ENCODE measurements around the gene PLEK2. TPM values are rescaled to one million over a fixed set of nuclear protein-coding genes. Genes with fewer than 3 reads are reported as not detected.

PLEK2 gene
- total RNA-seq, 4 donors from 2014 or later = 18.1 to 39.7 (median 24.7) TPM

GRCh38 chr14:67395086-67395875 is 16.7 kb downstream of the PLEK2 start:
- H3K4me3 ChIP-seq = no peak overlapping the region
- no peak for TF ChIP-seq CTCF (IDR thresholded peaks at IDR 0.05)
- no peak for TF ChIP-seq EP300 (IDR thresholded peaks at IDR 0.05)
- no peak for TF ChIP-seq POLR2AphosphoS5 (IDR thresholded peaks at IDR 0.05)
- no peak for TF ChIP-seq POLR2A (IDR thresholded peaks at IDR 0.05)
- H3K36me3 ChIP-seq = peaks cover 9% of the 10 kb centered on the region
- H3K27ac ChIP-seq = no peak overlapping the region
- no peak for DNase-seq (ENCODE audit: low spot score in 2 of 2)
- H3K9me3 ChIP-seq = no peaks in the 10 kb centered on the region
- H3K4me1 ChIP-seq = peaks cover 4% of the 10 kb centered on the region
- 82% methylated on average over 16 of the region's 16 CpGs for WGBS
- no peaks in the 10 kb centered on the region for H3K27me3 ChIP-seq

GRCh38 chr14:67393689-67394088 is 18.3 kb downstream of the PLEK2 start:
- no peak for TF ChIP-seq POLR2A (IDR thresholded peaks at IDR 0.05)
- TF ChIP-seq POLR2AphosphoS5 (IDR thresholded peaks at IDR 0.05) = no peak
- no peak for TF ChIP-seq EP300 (IDR thresholded peaks at IDR 0.05)
- TF ChIP-seq CTCF (IDR thresholded peaks at IDR 0.05) = no peak
- WGBS = 63% methylated on average over 2 of the region's 6 CpGs
- H3K9me3 ChIP-seq = no peaks in the 10 kb centered on the region
- no peak overlapping the region for H3K27ac ChIP-seq
- H3K4me1 ChIP-seq = peaks cover 4% of the 10 kb centered on the region
- H3K36me3 ChIP-seq = peaks cover 9% of the 10 kb centered on the region
- H3K4me3 ChIP-seq = no peak overlapping the region
- H3K27me3 ChIP-seq = no peaks in the 10 kb centered on the region
- DNase-seq (ENCODE audit: low spot score in 2 of 2) = no peak

- Histone ChIP-seq H3K36me3 (peaks cover 9% of the 10 kb centered on the region), H3K27ac (no peak overlapping the region), H3K27me3 (no peaks in the 10 kb centered on the region), H3K4me1 (peaks cover 4% of the 10 kb centered on the region), H3K9me3 (no peaks in the 10 kb centered on the region), H3K4me3 (no peak overlapping the region)
- WGBS = 81% methylated on average over 4 of the region's 9 CpGs
- TF ChIP-seq CTCF (IDR thresholded peaks at IDR 0.05) (no peak), POLR2A (IDR thresholded peaks at IDR 0.05) (no peak), EP300 (IDR thresholded peaks at IDR 0.05) (no peak), POLR2AphosphoS5 (IDR thresholded peaks at IDR 0.05) (no peak)
- no peak for DNase-seq (ENCODE audit: low spot score in 2 of 2)
These were observed 19.2 kb downstream of the PLEK2 start for GRCh38 chr14:67392800-67393199.

- Histone ChIP-seq H3K27ac (no peak overlapping the region), H3K4me3 (no peak overlapping the region), H3K9me3 (no peaks in the 10 kb centered on the region), H3K4me1 (peaks cover 4% of the 10 kb centered on the region), H3K27me3 (no peaks in the 10 kb centered on the region), H3K36me3 (peaks cover 9% of the 10 kb centered on the region)
- DNase-seq (ENCODE audit: low spot score in 2 of 2) = no peak
- WGBS = 72% methylated on average over 3 of the region's 3 CpGs
- TF ChIP-seq POLR2AphosphoS5 (IDR thresholded peaks at IDR 0.05) (no peak), POLR2A (IDR thresholded peaks at IDR 0.05) (no peak), CTCF (IDR thresholded peaks at IDR 0.05) (no peak), EP300 (IDR thresholded peaks at IDR 0.05) (no peak)
These were observed 19.8 kb downstream of the PLEK2 start for GRCh38 chr14:67392123-67392522.

GRCh38 chr14:67391268-67391667 is 20.7 kb downstream of the PLEK2 start:
- 59% methylated on average over 6 of the region's 6 CpGs for WGBS
- H3K9me3 ChIP-seq = no peaks in the 10 kb centered on the region
- peaks cover 4% of the 10 kb centered on the region for H3K4me1 ChIP-seq
- H3K27me3 ChIP-seq = no peaks in the 10 kb centered on the region
- H3K4me3 ChIP-seq = no peak overlapping the region
- peaks cover 9% of the 10 kb centered on the region for H3K36me3 ChIP-seq
- no peak overlapping the region for H3K27ac ChIP-seq
- DNase-seq (ENCODE audit: low spot score in 2 of 2) = no peak
- no peak for TF ChIP-seq POLR2AphosphoS5 (IDR thresholded peaks at IDR 0.05)
- TF ChIP-seq CTCF (IDR thresholded peaks at IDR 0.05) = no peak
- TF ChIP-seq EP300 (IDR thresholded peaks at IDR 0.05) = no peak
- TF ChIP-seq POLR2A (IDR thresholded peaks at IDR 0.05) = no peak

All from suprapubic skin (tissue), 4 donors.